Subcutaneous abdominal adipose tissue (tissue), 5 donors: ENCODE data around the gene GPANK1.

ENCODE experiments used
- H3K27ac ChIP-seq: one replicate; pipeline ENCODE4 v1.7.0; 2013; ENCODE audit warnings: low read depth, mild to moderate bottlenecking, inconsistent platforms, low read length, moderate library complexity
- H3K27me3 ChIP-seq, 5 donors: one replicate each; pipeline ENCODE4 v1.7.0; 2013; ENCODE audit warnings: low read length in 5 of 5, inconsistent platforms in 1 of 5; ENCODE audit not compliant: control insufficient read depth in 5 of 5, insufficient read depth in 4 of 5
- H3K36me3 ChIP-seq, 5 donors: one replicate each; pipeline ENCODE4 v1.7.0; 2013; ENCODE audit warnings: low read length in 5 of 5; ENCODE audit not compliant: control insufficient read depth in 5 of 5, insufficient read depth in 5 of 5
- H3K4me1 ChIP-seq, 5 donors: one replicate each; pipeline ENCODE4 v1.7.0; 2013; ENCODE audit warnings: low read length in 5 of 5, mild to moderate bottlenecking in 3 of 5, moderate library complexity in 1 of 5; ENCODE audit not compliant: control insufficient read depth in 5 of 5, insufficient read depth in 5 of 5
- H3K4me3 ChIP-seq, 5 donors: one replicate each; pipeline ENCODE4 v1.7.0; 2013; ENCODE audit warnings: low read length in 5 of 5, low read depth in 1 of 5
- H3K9ac ChIP-seq, 5 donors: one replicate each; pipeline ENCODE4 v1.7.0; 2013; ENCODE audit warnings: low read length in 5 of 5, mild to moderate bottlenecking in 4 of 5, moderate library complexity in 3 of 5
- H3K9me3 ChIP-seq, 5 donors: one replicate each; pipeline ENCODE4 v1.7.0; 2013; ENCODE audit warnings: low read length in 5 of 5; ENCODE audit not compliant: control insufficient read depth in 5 of 5
- donor health status: healthy.
- donor health status: healthy.
- donor health status: healthy.
- donor health status: healthy.
- donor health status: healthy.

Gene GPANK1

DNA sequence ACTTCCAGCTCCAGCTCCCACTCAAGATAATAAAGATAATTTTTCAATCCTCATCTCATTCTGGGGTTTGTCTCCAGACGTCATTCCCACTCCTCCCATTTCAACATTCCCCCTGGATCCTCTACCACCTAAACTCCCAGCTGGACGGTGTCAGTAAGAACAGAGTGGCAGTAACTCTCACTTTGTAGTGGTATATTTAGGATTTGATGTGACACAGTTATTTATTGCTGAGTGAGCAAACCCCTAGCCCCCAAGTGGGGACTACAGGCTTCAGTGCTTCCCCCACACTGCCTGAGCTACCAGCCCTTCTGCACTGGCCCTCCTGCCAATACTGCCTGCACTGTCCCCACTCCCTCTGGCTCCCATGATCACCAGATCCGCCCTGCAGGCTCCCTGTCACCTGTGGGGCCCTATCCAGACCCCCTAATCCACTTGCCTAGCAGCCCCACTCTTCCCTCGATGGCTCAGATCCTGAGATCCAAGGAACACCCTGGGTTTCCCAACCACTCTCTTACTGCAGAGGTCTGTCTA lies 6.6 kb downstream of the GPANK1 start:
- no peak overlapping the region for H3K4me3 ChIP-seq
- peak overlapping the region in 4 of 5 donors; percentile 4 to 61 (median 42) for H3K9ac ChIP-seq
- H3K4me1 ChIP-seq: peaks cover 12 to 56% (median 49%) of the 10 kb centered on the region in 5 donors
- H3K9me3 ChIP-seq: no peaks in the 10 kb centered on the region
- H3K36me3 ChIP-seq: peaks cover 0 to 46% (median 24%) of the 10 kb centered on the region in 5 donors
- H3K27me3 ChIP-seq: no peaks in the 10 kb centered on the region
- no peak overlapping the region for H3K27ac ChIP-seq

DNA sequence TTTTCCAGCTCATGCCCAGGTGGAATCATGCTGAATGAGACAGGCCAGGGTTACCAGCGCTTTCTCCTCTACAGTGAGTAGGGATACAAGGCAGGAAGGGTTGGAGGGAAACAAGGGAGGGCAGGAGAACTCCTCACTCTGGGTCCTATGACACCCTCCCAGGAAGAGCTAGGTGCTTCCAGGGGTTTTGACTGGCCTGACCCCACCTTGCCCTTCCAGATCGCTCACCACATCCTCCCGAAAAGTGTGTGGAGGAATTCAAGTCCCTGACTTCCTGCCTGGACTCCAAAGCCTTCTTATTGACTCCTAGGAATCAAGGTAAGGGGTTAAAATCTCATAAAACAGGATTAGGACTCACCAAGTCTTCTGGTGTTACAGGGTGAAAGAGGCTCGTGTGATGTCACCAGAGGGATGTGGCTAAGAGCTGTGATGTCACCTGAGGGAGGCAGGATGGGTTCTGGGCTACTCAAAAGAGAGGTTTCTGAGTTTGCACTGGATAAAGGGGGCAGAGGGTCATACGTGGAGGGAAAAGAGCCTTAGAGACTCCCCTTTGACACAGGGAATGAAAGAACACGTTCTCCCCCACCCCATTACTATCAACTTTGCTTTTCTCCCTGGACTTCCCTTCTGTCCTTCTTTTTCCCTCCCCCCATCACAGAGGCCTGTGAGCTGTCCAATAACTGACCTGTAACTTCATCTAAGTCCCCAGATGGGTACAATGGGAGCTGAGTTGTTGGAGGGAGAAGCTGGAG lies 7.2 kb downstream of the GPANK1 start:
- H3K4me3 ChIP-seq: no peak overlapping the region
- peaks cover 12 to 58% (median 44%) of the 10 kb centered on the region in 5 donors for H3K4me1 ChIP-seq
- no peak overlapping the region for H3K27ac ChIP-seq
- no peaks in the 10 kb centered on the region for H3K27me3 ChIP-seq
- peak overlapping the region in 3 of 5 donors; percentile 4 to 44 (median 6) for H3K9ac ChIP-seq
- H3K9me3 ChIP-seq: no peaks in the 10 kb centered on the region
- H3K36me3 ChIP-seq: peaks cover 0 to 45% (median 23%) of the 10 kb centered on the region in 5 donors

DNA sequence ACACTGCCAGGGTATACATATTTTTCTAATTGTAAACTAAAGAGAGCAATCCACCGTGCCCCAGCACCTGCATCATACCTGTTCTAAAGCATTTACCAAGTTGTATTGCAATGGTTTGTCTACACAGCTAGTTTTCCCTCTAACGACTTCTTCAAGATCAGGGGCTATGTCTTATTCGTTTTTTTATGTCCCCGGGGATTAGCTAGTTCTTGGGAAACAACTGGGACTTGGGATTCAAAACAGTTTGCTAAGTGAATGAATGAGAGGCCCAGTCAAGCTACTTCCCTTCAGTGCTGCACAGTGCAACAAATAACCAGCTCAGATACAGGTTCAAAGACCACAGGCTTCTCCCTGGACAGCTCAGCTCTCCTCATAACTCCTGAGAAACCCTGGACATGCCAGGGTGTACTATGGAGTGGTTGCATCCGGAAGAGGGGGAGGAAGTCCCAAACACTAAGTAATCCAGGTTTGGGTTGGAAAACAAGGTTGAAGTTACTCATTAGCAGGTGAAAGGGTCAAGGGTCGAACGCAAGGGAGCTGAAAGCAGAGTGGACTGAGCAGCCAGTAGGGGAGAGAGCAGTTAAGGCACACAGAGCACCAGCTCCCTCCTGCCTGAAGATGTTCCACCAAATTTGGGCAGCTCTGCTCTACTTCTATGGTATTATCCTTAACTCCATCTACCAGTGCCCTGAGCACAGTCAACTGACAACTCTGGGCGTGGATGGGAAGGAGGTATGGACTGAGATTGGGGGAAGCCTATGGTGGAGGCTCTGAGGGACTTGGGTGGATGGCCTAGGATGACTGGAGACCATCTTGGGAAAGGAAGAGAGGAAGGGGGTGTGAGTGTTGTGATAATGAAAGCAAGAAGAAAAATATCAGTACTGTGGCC lies 9.2 kb downstream of the GPANK1 start, which contains the start of gene APOM:
Gene APOM, plus strand, starts transcription at position 546 of the 889 bp plus-strand sequence. Its CDS starts 73 bp downstream, at position 619.
- Histone ChIP-seq H3K4me3 (no peak within 1 kb of the TSS), H3K9ac (no peak within 1 kb of the TSS), H3K27me3 (no peaks in the 10 kb centered on the region), H3K36me3 (peaks cover 0 to 39% (median 16%) of the 10 kb centered on the region in 5 donors), H3K4me1 (peaks cover 10 to 59% (median 49%) of the 10 kb centered on the region in 5 donors), H3K9me3 (no peaks in the 10 kb centered on the region), H3K27ac (no peak within 1 kb of the TSS)

DNA sequence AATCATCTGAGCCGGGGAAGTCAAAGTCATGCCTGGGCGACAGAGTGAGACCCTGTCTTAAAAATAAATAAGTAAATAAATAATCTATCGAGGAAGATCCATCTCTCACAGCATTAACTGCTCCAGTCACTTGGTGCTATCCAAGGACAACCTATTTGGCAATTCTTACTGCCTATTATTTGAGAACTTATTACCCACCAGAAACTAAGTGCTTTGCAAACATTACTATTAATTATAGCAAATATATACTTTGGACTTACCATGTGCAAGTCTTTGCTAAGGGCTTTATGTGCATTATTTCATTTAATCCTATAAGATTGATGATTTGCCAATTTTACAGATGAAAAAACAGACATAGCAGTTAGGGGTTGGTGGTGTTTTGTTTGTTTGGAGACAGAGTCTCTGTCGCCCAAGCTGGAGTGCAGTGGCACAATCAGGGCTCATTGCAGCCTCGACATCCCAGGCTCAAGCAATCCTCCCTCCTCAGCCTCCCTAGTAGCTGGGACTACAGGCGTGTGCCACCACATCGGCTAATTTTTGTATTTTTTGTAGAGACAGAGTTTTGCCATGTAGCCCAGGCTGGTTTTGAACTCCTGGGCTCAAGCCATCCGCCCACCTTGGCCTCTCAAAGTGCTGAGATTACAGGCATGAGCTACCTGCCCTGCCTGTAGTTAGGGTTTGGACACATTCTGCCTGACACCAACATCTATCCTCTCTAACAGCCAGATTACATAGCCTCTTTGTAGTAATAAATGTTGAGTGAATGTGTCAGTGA lies 10.0 kb downstream of the GPANK1 start:
- peaks cover 0 to 39% (median 16%) of the 10 kb centered on the region in 5 donors for H3K36me3 ChIP-seq
- no peak overlapping the region for H3K4me3 ChIP-seq
- H3K27me3 ChIP-seq: no peaks in the 10 kb centered on the region
- no peaks in the 10 kb centered on the region for H3K9me3 ChIP-seq
- peaks cover 7 to 52% (median 43%) of the 10 kb centered on the region in 5 donors for H3K4me1 ChIP-seq
- H3K9ac ChIP-seq: no peak overlapping the region
- no peak overlapping the region for H3K27ac ChIP-seq

DNA sequence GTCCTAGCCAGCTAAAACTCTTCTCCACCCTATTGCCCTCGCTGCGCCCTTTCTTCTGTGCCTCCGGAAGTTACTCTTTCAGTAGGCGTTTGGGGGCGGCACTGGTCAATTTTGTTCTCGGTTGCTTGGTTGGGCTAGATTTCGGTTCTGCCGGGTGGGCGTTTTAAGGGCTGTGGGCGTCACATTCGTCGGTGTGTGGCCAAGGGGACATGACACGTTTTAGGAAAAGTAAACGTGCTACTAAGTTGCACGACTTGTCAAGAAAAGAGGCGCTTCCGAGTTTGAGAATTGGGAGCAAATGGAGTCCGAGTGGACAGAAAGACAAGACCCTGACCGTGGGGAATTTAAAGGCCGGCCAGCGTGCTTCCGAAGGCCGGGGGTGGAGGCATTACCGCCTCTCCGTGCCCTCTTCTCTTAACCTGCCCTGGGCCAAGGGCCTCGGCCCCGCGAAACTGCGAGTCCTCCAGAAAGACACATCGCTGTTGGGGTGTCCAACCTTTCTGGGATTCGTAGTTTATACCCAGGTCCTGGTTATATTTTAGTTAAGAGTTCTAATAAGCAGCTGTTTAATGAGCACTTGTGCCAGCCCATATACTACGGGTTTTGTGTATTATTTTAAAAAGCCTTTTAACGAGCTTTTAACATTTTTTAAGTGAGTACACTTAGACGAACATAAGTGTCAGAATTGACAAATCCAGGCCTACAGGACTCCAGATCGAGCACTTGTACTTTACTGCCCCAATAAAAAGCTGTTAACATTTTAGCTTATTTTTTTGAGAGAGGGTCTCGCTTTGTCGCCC lies 11.7 kb downstream of the GPANK1 start:
- H3K9me3 ChIP-seq: no peaks in the 10 kb centered on the region
- H3K36me3 ChIP-seq: peaks cover 0 to 51% (median 30%) of the 10 kb centered on the region in 5 donors
- no peaks in the 10 kb centered on the region for H3K27me3 ChIP-seq
- H3K9ac ChIP-seq: peak overlapping the region; percentile 12 to 96 (median 93)
- peak overlapping the region; percentile 85 to 92 (median 89) for H3K4me3 ChIP-seq
- H3K4me1 ChIP-seq: peaks cover 0 to 35% (median 27%) of the 10 kb centered on the region in 5 donors
- H3K27ac ChIP-seq: peak overlapping the region; percentile 98

DNA sequence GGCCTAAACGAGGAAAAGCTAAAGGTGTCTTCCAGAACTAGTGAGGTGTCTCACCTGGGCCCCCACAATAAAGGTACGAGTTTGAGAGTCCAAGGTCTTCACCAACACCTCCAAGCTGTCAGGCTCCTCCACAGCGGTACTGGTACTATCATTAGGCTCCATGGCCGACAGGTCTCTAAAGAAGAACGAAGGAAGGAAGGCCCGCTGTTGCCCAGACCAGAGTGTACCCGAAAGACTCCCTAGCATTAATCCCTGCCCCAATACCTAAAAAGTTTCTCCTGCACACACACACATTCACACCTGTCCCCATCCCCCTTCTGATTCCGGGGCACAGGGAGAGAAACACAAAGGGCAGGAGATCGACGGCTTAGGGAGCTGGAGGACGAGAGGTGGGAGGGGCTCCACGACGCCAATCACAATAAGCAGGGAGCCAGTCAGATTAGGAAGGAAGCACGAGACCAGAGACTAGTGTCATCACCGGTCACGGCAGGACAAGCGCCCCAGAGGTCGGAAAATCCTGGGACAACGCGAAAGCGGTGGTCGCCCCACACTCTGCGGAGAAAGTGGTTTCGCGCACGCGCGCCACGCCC lies 13.1 kb downstream of the GPANK1 start:
- no peaks in the 10 kb centered on the region for H3K9me3 ChIP-seq
- no peaks in the 10 kb centered on the region for H3K27me3 ChIP-seq
- H3K27ac ChIP-seq: peak overlapping the region; percentile 98
- H3K4me3 ChIP-seq: peak overlapping the region; percentile 85 to 94 (median 91)
- H3K9ac ChIP-seq: peak overlapping the region; percentile 12 to 96 (median 93)
- peaks cover 0 to 30% (median 20%) of the 10 kb centered on the region in 5 donors for H3K4me1 ChIP-seq
- peaks cover 0 to 53% (median 35%) of the 10 kb centered on the region in 5 donors for H3K36me3 ChIP-seq

DNA sequence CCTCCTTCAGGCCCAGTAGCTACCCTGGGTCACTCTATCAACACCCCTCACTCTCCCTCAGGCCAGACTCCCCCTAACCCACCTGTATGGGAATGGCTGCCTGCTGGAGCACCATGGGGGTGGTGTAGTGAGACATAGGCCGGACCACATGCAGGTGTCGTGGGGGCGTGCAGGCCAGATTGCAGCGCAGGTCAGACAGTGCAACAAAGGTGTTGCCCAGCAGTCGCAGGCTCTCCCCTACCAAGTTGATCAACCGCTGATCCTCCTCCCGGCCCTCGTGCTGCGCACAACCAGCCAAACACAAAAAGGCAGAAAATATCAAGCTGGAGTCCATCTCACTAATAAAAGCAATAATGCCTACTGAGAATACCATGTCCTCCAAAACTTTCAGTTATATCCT lies 19.5 kb downstream of the GPANK1 start:
- no peaks in the 10 kb centered on the region for H3K9me3 ChIP-seq
- no peak overlapping the region for H3K9ac ChIP-seq
- H3K4me3 ChIP-seq: no peak overlapping the region
- no peaks in the 10 kb centered on the region for H3K27me3 ChIP-seq
- peaks cover 6 to 91% (median 87%) of the 10 kb centered on the region in 5 donors for H3K36me3 ChIP-seq
- H3K4me1 ChIP-seq: no peaks in the 10 kb centered on the region
- H3K27ac ChIP-seq: no peak overlapping the region

DNA sequence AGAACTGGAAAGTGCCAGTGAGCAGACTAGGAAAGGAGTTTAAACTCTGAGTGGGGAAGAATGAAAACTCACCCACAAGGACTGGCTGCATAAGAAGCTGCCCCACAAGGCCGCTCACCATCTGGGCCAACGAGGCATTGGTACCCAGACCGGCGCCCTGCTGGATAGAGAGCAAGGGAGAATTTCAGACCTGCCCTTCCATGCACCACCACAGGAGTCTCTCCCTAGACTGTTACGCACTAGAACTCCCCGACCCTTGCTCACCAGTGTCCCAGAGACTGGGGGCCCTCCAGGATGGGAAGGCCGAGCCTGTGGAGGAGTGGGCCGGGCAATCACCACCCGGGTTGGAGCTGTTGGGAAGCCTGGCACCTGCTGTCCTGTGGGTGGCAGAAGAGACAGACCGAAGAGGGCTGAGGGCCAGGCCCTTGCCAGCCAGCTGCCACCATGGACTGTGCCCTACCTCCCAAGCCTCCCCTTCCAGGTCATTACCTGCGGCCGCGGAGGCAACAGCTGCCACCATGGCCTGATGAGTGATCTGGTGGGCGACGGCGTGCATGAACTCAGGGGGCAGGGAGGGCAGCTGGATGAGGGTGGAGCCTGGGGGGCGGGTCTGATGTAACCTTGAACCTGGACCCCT lies 20.9 kb downstream of the GPANK1 start:
- Histone ChIP-seq H3K36me3 (peaks cover 11 to 97% (median 93%) of the 10 kb centered on the region in 5 donors), H3K27me3 (no peaks in the 10 kb centered on the region), H3K9ac (no peak overlapping the region), H3K4me1 (no peaks in the 10 kb centered on the region), H3K9me3 (no peaks in the 10 kb centered on the region), H3K27ac (no peak overlapping the region), H3K4me3 (no peak overlapping the region)
